GM12892 (cell line): ENCODE measurements around the gene TMEM98.

ENCODE experiments used
- POLR2A ChIP-seq: IDR thresholded peaks from 2 replicates; pipeline ENCODE4 v1.6.1; 2011; ENCODE audit warnings: low read depth, low read length, control low read depth
- POLR2AphosphoS5 ChIP-seq: IDR thresholded peaks from 2 replicates; pipeline ENCODE4 v1.6.1; 2011; ENCODE audit warnings: low read depth, low read length, control low read depth
- TAF1 ChIP-seq: IDR thresholded peaks from 2 replicates; pipeline ENCODE4 v1.6.1; 2011; ENCODE audit warnings: low read depth, mild to moderate bottlenecking, control low read depth, low read length, borderline replicate concordance

DNA sequence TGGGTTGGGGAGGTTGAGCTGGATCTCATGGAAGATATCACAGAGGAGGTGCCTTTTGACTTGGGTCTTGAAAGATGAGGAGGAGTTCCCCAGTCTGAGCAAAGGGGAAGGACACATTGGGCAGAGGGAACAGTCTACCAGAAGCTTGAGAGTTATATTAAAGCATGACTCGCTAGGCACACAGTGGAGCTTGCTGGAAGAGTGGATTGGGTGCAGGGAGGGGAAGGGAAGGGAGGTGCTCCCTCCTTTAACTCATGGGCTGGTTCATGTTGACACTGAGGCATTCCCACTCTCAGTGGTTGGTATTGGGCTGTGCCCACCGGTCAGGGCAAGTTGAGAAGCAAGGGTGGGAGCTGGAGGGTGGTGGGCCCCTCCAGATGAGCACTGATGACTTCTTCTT, 5.9 kb downstream of the TMEM98 start:
- no peak for TF ChIP-seq POLR2AphosphoS5
- no peak for TF ChIP-seq POLR2A
- no peak for TF ChIP-seq TAF1
